HG03378 (cell line): ENCODE measurements around the gene GALNT10.

Source experiments
- ATAC-seq: cut with Tn5 transposase; IDR thresholded peaks from one replicate; pipeline ENCODE4 v1.9.1; 2021; ENCODE audit warnings: mild to moderate bottlenecking, moderate library complexity; ENCODE audit not compliant: unreplicated experiment

The GALNT10 gene

DNA sequence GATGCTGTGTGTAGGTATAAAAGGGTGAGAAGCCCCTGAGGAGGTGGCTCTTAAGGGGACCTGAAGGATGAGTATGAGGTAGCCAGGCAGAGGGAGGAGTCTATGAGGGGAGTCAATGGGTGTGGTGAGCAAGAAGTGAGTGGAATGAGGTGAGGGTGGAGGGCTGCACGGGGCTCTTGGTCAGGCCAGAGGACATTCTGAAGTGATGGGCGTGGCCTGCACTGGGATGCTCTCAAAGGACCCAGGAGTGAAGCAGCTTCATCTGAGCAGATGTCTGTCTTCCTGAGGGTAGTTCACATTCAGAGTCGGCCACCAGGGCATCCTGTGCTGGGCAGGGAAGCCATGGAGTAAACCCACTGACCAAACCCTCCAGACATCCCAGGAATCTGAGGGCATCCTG lies 210.1 kb downstream of the GALNT10 start:
- no peak for ATAC-seq

DNA sequence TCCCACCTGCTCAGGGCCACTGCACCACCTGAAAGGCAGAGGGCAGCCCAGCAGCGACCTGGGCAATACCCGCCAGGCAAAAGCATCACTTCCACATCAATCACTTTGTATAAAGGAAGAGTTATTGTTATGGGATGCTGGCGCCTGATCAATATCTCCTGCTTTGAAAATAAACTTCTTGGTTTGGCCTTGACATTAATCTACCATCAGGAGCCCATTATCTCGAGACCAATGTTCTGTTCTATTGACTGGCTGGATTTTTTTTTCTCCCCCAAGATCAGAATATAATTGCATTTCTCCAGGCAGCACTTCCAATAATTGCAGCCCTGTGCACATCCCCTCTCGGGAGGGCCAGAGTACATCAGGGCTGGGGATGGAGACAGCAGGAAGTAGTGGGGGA lies 210.8 kb downstream of the GALNT10 start:
- ATAC-seq = no peak

GRCh38 chr5:154401931-154402330 lies 211.4 kb downstream of the GALNT10 start:
- ATAC-seq = no peak

- ATAC-seq = no peak
Measured at GRCh38 chr5:154402611-154403010, 212.1 kb downstream of the GALNT10 start.

GRCh38 chr5:154403234-154403633 lies 212.7 kb downstream of the GALNT10 start:
- no peak for ATAC-seq

DNA sequence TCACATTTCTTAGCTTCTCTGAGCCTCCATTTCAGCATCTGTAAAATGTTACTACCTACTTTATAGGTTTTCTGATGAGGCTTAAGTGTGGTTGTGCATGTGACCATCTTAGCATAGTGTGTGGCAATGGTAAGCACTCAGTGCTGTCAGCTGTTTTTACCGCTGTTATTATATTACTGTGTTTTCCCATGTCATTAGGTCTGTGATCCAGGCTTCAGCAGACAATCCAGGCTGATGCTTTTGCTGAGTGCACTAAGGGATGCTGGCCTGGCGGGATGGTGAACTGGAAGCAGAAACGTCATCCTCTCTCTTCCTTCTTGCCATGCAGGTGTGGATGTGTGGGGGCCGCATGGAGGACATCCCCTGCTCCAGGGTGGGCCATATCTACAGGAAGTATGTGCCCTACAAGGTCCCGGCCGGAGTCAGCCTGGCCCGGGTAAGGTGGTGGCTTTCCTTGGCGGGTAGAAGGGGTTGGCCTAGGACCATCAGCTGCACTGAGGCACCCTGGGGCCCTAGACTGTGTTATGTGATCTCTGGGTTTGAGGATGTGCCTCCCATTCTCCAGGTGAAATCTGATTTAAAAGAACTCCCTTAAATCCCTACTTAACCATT lies 213.3 kb downstream of the GALNT10 start:
- ATAC-seq = no peak

- peak; percentile 83 for ATAC-seq
Measured at GRCh38 chr5:154405078-154405792, 214.7 kb downstream of the GALNT10 start.

- ATAC-seq = no peak
Measured at GRCh38 chr5:154406231-154406630, 215.7 kb downstream of the GALNT10 start.

GRCh38 chr5:154406826-154407225 lies 216.3 kb downstream of the GALNT10 start:
- ATAC-seq = no peak

DNA sequence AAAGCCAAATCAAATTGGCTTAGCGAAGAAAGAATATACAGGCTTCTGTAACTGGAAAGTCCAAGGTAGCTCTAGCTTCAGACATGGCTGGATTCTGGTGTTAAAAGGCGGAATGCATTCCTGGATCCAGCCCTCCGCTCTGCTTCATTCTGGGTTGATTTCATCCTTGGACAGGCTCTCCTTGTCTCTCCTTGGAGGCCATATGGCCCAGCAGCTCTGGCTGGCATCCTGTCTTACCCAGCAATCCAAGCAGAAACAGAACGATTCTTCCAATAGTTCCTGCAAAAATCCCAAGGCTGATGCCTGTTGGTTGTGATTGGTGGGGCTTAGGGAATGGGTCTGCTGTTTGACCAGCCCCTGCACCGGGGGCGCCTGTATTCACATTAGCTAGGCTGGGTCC lies 218.3 kb downstream of the GALNT10 start:
- ATAC-seq = no peak

DNA sequence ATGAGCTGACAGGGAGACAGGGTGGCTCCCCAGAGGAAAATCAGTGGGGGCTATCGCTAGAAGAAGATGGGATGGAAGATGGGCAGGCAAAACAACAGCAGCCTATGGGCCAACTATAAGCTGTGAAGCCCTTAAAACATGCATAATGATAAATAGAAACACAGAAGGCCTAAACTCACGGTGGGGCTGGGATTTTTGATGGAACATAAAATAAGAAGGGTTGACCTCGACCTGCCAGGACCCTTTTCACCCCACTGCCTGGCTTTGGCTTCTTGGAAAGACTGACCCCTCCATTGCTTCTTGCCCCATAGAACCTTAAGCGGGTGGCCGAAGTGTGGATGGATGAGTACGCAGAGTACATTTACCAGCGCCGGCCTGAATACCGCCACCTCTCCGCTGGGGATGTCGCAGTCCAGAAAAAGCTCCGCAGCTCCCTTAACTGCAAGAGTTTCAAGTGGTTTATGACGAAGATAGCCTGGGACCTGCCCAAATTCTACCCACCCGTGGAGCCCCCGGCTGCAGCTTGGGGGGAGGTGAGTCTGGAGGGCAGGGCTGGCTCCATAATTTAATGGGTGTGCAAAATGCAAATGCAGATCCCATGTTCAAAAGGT lies 218.8 kb downstream of the GALNT10 start:
- no peak for ATAC-seq

- ATAC-seq = no peak
Measured at GRCh38 chr5:154410008-154410407, 219.5 kb downstream of the GALNT10 start.

DNA sequence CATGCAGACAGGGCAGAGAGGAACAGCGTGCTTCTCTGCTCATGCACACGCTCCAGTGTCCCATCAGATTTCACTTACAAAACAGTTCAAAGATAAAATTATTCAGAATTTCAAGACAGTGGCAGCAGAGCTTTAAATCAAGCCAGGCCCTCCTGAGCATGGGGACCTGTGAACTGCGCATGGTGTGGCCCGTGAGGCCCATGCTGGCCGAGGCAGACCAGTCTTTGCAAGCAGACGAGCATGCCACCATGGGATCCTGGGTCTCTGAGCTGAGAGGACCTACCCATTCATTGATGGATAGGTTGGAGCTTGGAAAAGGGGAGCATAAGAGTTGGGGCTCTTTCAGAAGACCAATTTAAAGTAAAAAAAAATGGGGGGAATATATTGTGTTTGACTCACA lies 220.3 kb downstream of the GALNT10 start:
- no peak for ATAC-seq

GRCh38 chr5:154411338-154411737 lies 220.8 kb downstream of the GALNT10 start:
- ATAC-seq = no peak

- ATAC-seq = no peak
Measured at GRCh38 chr5:154412316-154412715, 221.8 kb downstream of the GALNT10 start.

GRCh38 chr5:154412925-154413324 lies 222.4 kb downstream of the GALNT10 start:
- no peak for ATAC-seq

DNA sequence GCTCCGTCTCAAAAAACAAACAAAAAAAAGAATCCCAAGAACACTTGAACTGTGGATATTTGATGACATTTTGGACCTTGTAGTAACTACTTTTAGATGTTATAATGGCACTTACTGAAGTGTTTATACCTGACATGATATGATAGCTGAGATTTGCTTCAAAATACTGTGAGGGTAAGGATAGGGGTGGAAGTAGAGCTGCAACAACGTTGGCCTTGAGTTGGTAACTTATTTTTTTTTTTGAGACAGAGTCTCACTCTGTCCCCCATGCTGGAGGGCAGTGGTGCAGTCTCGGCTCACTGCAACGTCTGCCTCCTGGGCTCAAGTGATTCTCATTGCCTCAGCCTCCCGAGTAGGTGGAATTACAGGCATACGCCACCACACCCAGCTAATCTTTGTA lies 224.6 kb downstream of the GALNT10 start:
- no peak for ATAC-seq

GRCh38 chr5:154418344-154418820 lies 227.8 kb downstream of the GALNT10 start:
- ATAC-seq = no peak

DNA sequence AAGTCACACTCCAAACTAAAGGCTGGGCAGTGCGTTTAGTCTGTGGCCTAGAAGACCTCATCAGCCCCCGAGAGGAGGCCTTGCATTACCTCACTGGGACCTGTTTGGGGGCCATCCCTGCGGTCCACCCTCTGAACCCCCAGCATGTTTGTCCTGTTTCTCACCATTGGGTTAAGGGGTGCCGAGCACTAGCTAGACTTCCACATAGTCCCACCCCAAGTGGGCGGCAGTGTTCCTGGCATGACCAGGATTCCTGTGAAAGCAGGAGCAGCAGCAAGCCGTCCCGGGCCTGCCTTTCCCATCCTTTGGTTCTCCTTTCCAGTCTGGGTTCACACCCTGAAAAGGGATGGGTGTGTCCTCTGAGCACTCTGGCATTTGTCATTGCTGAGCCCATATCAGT lies 228.7 kb downstream of the GALNT10 start:
- no peak for ATAC-seq

DNA sequence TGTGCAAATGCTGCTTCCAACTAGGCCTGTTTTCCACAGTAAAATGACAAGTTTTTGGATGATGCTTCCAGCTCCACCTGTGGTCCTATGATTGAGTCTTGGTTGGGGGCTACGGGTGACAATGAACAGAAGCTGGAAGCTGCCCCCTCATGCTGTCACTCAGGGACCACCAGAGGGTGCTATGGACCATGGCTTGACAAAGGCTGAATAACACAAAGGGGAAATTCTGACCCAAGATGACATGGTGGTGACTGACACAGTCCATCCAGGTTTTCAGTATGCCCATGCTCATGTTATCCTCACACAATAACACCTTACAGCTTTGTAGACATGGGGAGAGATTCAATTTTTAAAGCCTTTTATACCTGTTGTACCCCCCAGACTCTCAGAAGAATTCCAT lies 231.3 kb downstream of the GALNT10 start:
- ATAC-seq = no peak

DNA sequence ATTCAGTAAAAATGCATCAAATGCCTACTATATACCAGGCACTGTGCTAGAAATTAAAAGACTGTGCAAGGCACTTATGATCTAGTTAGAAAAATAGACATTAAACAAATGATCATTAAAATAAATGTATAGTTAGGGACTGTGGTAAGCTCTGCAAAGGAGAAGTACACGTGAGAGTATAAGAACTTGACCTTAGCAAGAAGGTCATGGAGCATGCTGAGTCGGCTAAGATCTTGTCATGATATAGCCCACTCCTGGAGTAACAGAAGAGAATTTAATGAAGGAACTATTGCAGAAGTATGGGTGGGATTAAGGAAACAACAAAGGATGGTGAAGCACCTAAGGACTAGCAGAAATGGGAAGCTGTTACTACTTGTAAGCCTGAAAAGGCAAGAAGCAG lies 231.8 kb downstream of the GALNT10 start:
- ATAC-seq = no peak

DNA sequence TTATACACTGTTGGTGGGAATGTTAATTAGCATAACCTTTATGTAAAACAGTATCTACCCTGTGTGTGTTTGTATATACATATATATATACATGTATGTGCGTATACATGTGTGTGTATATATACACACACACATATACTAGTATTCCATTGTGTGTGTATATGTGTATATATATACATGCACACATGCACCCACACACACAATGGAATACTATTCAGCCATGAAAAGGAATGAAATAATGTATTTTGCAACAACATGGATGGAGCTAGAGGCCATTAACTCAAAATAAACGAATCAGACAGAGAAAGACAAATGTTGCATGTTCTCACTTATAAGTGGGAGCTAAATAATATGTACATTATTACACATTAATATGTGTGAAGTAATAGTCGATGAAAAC lies 237.7 kb downstream of the GALNT10 start:
- ATAC-seq = no peak
